Testis (tissue), 2 donors: Measurements from ENCODE around the gene RSKR.
"Not testable (repeated sequence)": the region's sequence is repeated elsewhere in the genome, so short reads cannot be mapped to it uniquely, and the experiment has no call there.

ENCODE experiments used
- POLR2A ChIP-seq: fragments of 450-650 bp; IDR thresholded peaks from one replicate; pipeline ENCODE4 v1.6.1; 2017; ENCODE audit warnings: antibody characterized with exemption, mild to moderate bottlenecking, moderate library complexity
- TF ChIP-seq, protein P1 (sequence below), 3 experiments: fragments of 450-650 bp in 2 of 3; fragments of 200-600 bp in 1 of 3; sonication (generic) in 1 of 3; IDR thresholded peaks; one replicate each; pipeline ENCODE4 v1.5.1; 2016 to 2019; ENCODE audit warnings: antibody characterized with exemption in 3 of 3, mild to moderate bottlenecking in 2 of 3, moderate library complexity in 1 of 3

DNA sequence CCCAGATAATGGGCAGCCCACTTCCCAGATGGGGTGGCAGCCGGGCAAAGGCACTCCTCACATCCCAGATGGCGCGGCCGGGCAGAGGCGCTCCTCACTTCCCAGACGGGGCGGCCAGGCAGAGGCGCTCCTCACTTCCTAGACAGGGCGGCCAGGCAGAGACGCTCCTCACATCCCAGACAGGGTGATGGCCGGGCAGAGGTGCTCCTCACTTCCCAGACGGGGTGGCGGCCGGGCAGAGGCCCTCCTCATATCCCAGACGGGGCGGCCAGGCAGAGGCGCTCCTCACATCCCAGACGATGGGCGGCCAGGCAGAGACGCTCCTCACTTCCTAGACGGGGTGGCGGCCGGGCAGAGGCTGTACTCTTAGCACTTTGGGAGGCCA lies 45.5 kb upstream of the RSKR start:
- TF ChIP-seq, protein P1, sequence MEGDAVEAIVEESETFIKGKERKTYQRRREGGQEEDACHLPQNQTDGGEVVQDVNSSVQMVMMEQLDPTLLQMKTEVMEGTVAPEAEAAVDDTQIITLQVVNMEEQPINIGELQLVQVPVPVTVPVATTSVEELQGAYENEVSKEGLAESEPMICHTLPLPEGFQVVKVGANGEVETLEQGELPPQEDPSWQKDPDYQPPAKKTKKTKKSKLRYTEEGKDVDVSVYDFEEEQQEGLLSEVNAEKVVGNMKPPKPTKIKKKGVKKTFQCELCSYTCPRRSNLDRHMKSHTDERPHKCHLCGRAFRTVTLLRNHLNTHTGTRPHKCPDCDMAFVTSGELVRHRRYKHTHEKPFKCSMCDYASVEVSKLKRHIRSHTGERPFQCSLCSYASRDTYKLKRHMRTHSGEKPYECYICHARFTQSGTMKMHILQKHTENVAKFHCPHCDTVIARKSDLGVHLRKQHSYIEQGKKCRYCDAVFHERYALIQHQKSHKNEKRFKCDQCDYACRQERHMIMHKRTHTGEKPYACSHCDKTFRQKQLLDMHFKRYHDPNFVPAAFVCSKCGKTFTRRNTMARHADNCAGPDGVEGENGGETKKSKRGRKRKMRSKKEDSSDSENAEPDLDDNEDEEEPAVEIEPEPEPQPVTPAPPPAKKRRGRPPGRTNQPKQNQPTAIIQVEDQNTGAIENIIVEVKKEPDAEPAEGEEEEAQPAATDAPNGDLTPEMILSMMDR (IDR thresholded peaks at IDR 0.05), result not testable (repeated sequence)
- not testable (repeated sequence) for TF ChIP-seq POLR2A
